Panc1 (cell line): ENCODE measurements around the gene TRIOBP. TPM values are rescaled to one million over a fixed set of nuclear protein-coding genes. Genes with fewer than 3 reads are reported as not detected.
A peak's percentile ranks its signal among the peaks of the same experiment; 100 is the strongest.

Source experiments
- ATAC-seq: fragments of 200-7000 bp; cut with Tn5 transposase; 2 replicates; pipeline ENCODE4 v1.9.1; 2020; ENCODE audit warnings: mild to moderate bottlenecking, moderate library complexity
- BruUV-seq: library from RNA; stranded (reverse); fragments of 400-500 nt; replicated peaks from 2 replicates; lab custom pipeline; 2021; lab: Mats Ljungman, UMichigan
- CTCF ChIA-PET: fragments of 300-600 bp; sonication (Branson Sonifier 250); formaldehyde crosslinking; loops from one replicate; lab custom pipeline; 2022; ENCODE audit warnings: antibody characterized with exemption; lab: Charles Lee
- POLR2A ChIA-PET: fragments of 300-600 bp; sonication (Branson Sonifier 250); formaldehyde crosslinking; loops from one replicate; lab custom pipeline; 2022; ENCODE audit warnings: antibody characterized with exemption; lab: Charles Lee
- DNase-seq: peaks from one replicate; pipeline ENCODE4 v3.0.0-alpha.2; 2010; ENCODE audit warnings: low read depth, low spot score
- H3K27ac ChIP-seq: 2 replicates; pipeline ENCODE4 v1.5.1; 2011; ENCODE audit warnings: mild to moderate bottlenecking, low read length, inconsistent platforms
- H3K27me3 ChIP-seq: fragments of 200-500 bp; sonication (Bioruptor generic); 2 replicates; pipeline ENCODE4 v1.6.0; 2014; ENCODE audit warnings: low read length, inconsistent platforms; ENCODE audit not compliant: control insufficient read depth, insufficient read depth
- H3K36me3 ChIP-seq: fragments of 200-500 bp; sonication (Bioruptor generic); 2 replicates; pipeline ENCODE4 v1.5.1; 2014; ENCODE audit warnings: inconsistent platforms, mild to moderate bottlenecking, low read length, moderate library complexity; ENCODE audit not compliant: control insufficient read depth, insufficient read depth
- H3K4me1 ChIP-seq: 2 replicates; pipeline ENCODE4 v1.5.1; 2011; ENCODE audit warnings: inconsistent platforms, mild to moderate bottlenecking, low read length, moderate library complexity; ENCODE audit not compliant: control insufficient read depth, insufficient read depth
- H3K4me3 ChIP-seq, 2 experiments: 2 replicates each; pipeline ENCODE4 v1.5.1; 2011 to 2012; ENCODE audit warnings: low read depth in 2 of 2, low read length in 2 of 2, mild to moderate bottlenecking in 2 of 2, inconsistent platforms in 1 of 2, moderate library complexity in 1 of 2
- H3K9me3 ChIP-seq: fragments of 200-500 bp; sonication (Bioruptor generic); 2 replicates; pipeline ENCODE4 v1.5.1; 2014; ENCODE audit warnings: low read depth, mild to moderate bottlenecking, inconsistent platforms, low read length, moderate library complexity; ENCODE audit not compliant: control insufficient read depth, insufficient read depth
- POLR2AphosphoS5 ChIP-seq: IDR thresholded peaks from 2 replicates; pipeline ENCODE4 v1.6.1; 2012; ENCODE audit warnings: mild to moderate bottlenecking, low read depth, low read length, moderate library complexity
- SIN3A ChIP-seq: IDR thresholded peaks from 2 replicates; pipeline ENCODE4 v1.6.1; 2012; ENCODE audit warnings: low read depth, mild to moderate bottlenecking, low read length, moderate library complexity, borderline replicate concordance; ENCODE audit not compliant: insufficient read depth
- TCF7L2 ChIP-seq: IDR thresholded peaks from 2 replicates; pipeline ENCODE4 v1.6.1; 2011; ENCODE audit warnings: mild to moderate bottlenecking, low read depth, low read length, inconsistent platforms
- in situ Hi-C: cut with HindIII; loops from 2 replicates; pipeline ENCODE4 v1.10.0; 2016; ENCODE audit warnings: low sequenced_read_pairs, low pct_unique_long_range_greater_than_20kb
- intact Hi-C: fragments of 100-400 bp; cut with micrococcal nuclease; formaldehyde crosslinking; loops from one replicate; pipeline ENCODE4 v1.10.0; 2022; ENCODE audit not compliant: unreplicated experiment
- total RNA-seq: library from RNA; stranded (reverse); gene quantifications from one replicate; pipeline ENCODE4 v1.2.1, GENCODE V29; 2021; ENCODE audit not compliant: unreplicated experiment
- TF ChIP-seq, protein P1 (sequence below), 2 experiments: IDR thresholded peaks; 2 replicates each; pipeline ENCODE4 v1.6.1; 2011 to 2012; ENCODE audit warnings: low read depth in 2 of 2, control low read depth in 1 of 2, low read length in 1 of 2, mild to moderate bottlenecking in 1 of 2, moderate library complexity in 1 of 2; ENCODE audit not compliant: insufficient read depth in 1 of 2
- TF ChIP-seq, protein P2 (sequence below): fragments of 450-650 bp; IDR thresholded peaks from 2 replicates; pipeline ENCODE4 v1.5.1; 2017; ENCODE audit warnings: mild to moderate bottlenecking

TRIOBP gene
- total RNA-seq, 1 experiment from 2014 or later, result 50.5 TPM

DNA sequence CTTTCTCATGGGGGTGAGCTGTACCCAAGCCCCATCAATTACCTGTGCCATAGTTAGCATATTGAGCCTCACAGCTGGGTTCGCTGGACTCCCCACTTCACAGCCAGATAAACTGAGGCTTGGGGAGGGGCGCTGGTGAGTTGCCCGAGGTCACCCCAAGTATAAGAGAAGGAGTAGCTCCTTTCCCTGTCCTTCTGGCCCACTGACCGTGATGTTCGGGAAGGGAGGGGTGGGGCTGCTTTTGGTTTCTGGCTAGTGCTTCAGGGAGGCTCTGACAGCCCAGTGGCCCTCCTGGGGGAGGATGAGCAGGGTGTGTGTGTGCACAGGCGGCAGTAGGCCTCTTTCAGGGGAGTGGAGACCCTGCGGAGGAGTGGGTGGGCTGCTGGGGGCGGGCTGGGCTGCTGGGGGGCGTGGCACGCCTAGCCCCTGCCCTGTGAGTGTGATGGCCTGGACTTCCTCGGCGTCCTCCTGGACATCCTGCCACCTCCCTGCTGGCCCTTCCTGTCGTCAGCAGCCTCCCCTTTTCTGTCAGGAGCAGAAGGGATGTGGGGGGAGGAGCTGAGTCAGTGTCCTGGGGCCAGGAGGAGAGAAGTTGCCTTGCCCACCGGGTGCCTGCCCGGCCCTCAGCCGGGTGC, 50.3 kb downstream of the TRIOBP start:
- no peak for DNase-seq
- no TSS peak for BruUV-seq
- H3K27me3 ChIP-seq, result no peaks in the 10 kb centered on the region
- POLR2A ChIA-PET, result no interaction called here
- TF ChIP-seq SIN3A, result no peak
- TF ChIP-seq, protein P1, sequence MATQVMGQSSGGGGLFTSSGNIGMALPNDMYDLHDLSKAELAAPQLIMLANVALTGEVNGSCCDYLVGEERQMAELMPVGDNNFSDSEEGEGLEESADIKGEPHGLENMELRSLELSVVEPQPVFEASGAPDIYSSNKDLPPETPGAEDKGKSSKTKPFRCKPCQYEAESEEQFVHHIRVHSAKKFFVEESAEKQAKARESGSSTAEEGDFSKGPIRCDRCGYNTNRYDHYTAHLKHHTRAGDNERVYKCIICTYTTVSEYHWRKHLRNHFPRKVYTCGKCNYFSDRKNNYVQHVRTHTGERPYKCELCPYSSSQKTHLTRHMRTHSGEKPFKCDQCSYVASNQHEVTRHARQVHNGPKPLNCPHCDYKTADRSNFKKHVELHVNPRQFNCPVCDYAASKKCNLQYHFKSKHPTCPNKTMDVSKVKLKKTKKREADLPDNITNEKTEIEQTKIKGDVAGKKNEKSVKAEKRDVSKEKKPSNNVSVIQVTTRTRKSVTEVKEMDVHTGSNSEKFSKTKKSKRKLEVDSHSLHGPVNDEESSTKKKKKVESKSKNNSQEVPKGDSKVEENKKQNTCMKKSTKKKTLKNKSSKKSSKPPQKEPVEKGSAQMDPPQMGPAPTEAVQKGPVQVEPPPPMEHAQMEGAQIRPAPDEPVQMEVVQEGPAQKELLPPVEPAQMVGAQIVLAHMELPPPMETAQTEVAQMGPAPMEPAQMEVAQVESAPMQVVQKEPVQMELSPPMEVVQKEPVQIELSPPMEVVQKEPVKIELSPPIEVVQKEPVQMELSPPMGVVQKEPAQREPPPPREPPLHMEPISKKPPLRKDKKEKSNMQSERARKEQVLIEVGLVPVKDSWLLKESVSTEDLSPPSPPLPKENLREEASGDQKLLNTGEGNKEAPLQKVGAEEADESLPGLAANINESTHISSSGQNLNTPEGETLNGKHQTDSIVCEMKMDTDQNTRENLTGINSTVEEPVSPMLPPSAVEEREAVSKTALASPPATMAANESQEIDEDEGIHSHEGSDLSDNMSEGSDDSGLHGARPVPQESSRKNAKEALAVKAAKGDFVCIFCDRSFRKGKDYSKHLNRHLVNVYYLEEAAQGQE (IDR thresholded peaks at IDR 0.05; ENCODE audit: insufficient read depth in 1 of 2, low read depth in 2 of 2, low read length in 1 of 2), result no peak
- TF ChIP-seq, protein P2, sequence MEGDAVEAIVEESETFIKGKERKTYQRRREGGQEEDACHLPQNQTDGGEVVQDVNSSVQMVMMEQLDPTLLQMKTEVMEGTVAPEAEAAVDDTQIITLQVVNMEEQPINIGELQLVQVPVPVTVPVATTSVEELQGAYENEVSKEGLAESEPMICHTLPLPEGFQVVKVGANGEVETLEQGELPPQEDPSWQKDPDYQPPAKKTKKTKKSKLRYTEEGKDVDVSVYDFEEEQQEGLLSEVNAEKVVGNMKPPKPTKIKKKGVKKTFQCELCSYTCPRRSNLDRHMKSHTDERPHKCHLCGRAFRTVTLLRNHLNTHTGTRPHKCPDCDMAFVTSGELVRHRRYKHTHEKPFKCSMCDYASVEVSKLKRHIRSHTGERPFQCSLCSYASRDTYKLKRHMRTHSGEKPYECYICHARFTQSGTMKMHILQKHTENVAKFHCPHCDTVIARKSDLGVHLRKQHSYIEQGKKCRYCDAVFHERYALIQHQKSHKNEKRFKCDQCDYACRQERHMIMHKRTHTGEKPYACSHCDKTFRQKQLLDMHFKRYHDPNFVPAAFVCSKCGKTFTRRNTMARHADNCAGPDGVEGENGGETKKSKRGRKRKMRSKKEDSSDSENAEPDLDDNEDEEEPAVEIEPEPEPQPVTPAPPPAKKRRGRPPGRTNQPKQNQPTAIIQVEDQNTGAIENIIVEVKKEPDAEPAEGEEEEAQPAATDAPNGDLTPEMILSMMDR, result no peak
- H3K36me3 ChIP-seq, result no peaks in the 10 kb centered on the region; the same call in 1 of the 2 replicates
- intact Hi-C loops, result no loop called here
- peak overlapping the region; percentile 90 for H3K27ac ChIP-seq
- peaks cover 63% of the 10 kb centered on the region for H3K4me1 ChIP-seq
- CTCF ChIA-PET, result no interaction called here
- H3K9me3 ChIP-seq, result no peaks in the 10 kb centered on the region
- in situ Hi-C loops, result no loop called here
- peak overlapping the region; percentile 77 to 87 for H3K4me3 ChIP-seq
- ATAC-seq, result no peak

DNA sequence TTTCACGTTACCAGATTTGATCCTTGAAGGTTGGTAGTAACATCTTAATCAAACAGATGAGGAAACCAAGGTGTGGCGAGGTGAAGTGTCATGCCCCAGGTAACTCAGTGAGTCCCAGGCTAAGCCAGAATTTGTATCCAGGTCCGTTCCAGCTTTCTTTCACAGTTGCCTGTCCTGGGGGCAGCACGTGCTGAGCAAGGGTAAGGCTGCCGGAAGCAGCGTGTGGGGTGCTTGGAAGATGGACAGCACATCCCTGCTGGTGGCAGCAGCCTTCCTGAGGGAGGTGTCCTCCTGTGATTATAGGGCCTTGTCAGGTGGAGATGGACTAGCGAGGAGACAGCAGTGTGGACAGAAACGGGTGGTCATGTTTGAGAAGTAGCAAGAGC, 50.9 kb downstream of the TRIOBP start:
- intact Hi-C loops (no loop called here), in situ Hi-C loops (no loop called here)
- ChIA-PET POLR2A (interaction anchor here (0.7 kb wide), 1 partner anchor 32 kb away, joined by 3 read pairs; no protein-coding TSS in a partner anchor), CTCF (no interaction called here)
- no peaks in the 10 kb centered on the region for H3K27me3 ChIP-seq
- H3K4me3 ChIP-seq, result peak overlapping the region; percentile 77 to 87
- BruUV-seq, result no TSS peak
- H3K4me1 ChIP-seq, result peaks cover 64% of the 10 kb centered on the region
- H3K27ac ChIP-seq, result peak overlapping the region; percentile 74
- TF ChIP-seq, protein P2, result no peak
- TF ChIP-seq TCF7L2 (no peak), POLR2AphosphoS5 (no peak), SIN3A (no peak)
- TF ChIP-seq, protein P1 (IDR thresholded peaks at IDR 0.05; ENCODE audit: insufficient read depth in 1 of 2, low read depth in 2 of 2, low read length in 1 of 2), result no peak
- no peaks in the 10 kb centered on the region for H3K9me3 ChIP-seq
- H3K36me3 ChIP-seq, result no peaks in the 10 kb centered on the region; the same call in 1 of the 2 replicates
- DNase-seq (no peak), ATAC-seq (no peak)
